Immature natural killer cell (primary cell): ENCODE data around the gene ZFP36L2. TPM values are rescaled to one million over a fixed set of nuclear protein-coding genes. Genes with fewer than 3 reads are reported as not detected.

ENCODE experiments used
- DNase-seq, 3 donors: peaks; one replicate each; pipeline ENCODE4 v3.0.0; 2022; ENCODE audit warnings: mixed read lengths in 1 of 3
- H3K27ac Mint-ChIP-seq, 6 donors: one replicate each; pipeline ENCODE4 v1.8.0; 2020; ENCODE audit warnings: mixed read lengths in 6 of 6, mild to moderate bottlenecking in 5 of 6, inconsistent platforms in 4 of 6, moderate library complexity in 3 of 6
- H3K27me3 Mint-ChIP-seq, 3 donors: one replicate each; pipeline ENCODE4 v1.8.0; 2020 to 2021; ENCODE audit warnings: low read depth in 3 of 3, mild to moderate bottlenecking in 3 of 3, mixed read lengths in 3 of 3, moderate library complexity in 3 of 3, inconsistent platforms in 1 of 3
- H3K36me3 Mint-ChIP-seq, 3 donors: one replicate each; pipeline ENCODE4 v1.8.0; 2020; ENCODE audit warnings: mixed read lengths in 3 of 3, inconsistent platforms in 2 of 3, mild to moderate bottlenecking in 2 of 3
- H3K4me1 Mint-ChIP-seq, 2 donors: one replicate each; pipeline ENCODE4 v1.8.0; 2020; ENCODE audit warnings: inconsistent platforms in 2 of 2, mild to moderate bottlenecking in 2 of 2, mixed read lengths in 2 of 2, moderate library complexity in 1 of 2
- H3K4me3 Mint-ChIP-seq, 5 donors: one replicate each; pipeline ENCODE4 v1.8.0; 2020; ENCODE audit warnings: mild to moderate bottlenecking in 5 of 5, mixed read lengths in 5 of 5, inconsistent platforms in 3 of 5, moderate library complexity in 3 of 5
- H3K9me3 Mint-ChIP-seq, 6 donors: one replicate each; pipeline ENCODE4 v1.8.0; 2020; ENCODE audit warnings: mild to moderate bottlenecking in 6 of 6, mixed read lengths in 6 of 6, inconsistent platforms in 4 of 6, moderate library complexity in 3 of 6
- polyA plus RNA-seq, 3 donors: library from polyadenylated mRNA; unstranded; fragments of 300-500 nt; fragmentation: Illumina TruSeq; gene quantifications; one replicate each; pipeline ENCODE4 v1.2.3, GENCODE V29; 2021

The ZFP36L2 gene
- polyA plus RNA-seq, 3 donors from 2014 or later, result 166 to 431 (median 274) TPM

- Mint-ChIP-seq H3K9me3 (no peaks in the 10 kb centered on the region), H3K27ac (peak overlapping the region; percentile 62 to 85 (median 74)), H3K27me3 (peaks cover 0 to 8% (median 7%) of the 10 kb centered on the region in 3 donors), H3K4me1 (peaks cover 51 to 52% of the 10 kb centered on the region in 2 donors), H3K36me3 (peaks cover 0 to 8% (median 0%) of the 10 kb centered on the region in 3 donors), H3K4me3 (peak overlapping the region in 1 of 5 donors; percentile 10)
- DNase-seq, result no peak
These were observed 47.5 kb downstream of the ZFP36L2 start for GRCh38 chr2:43178602-43179542.

- peak overlapping the region; percentile 52 to 85 (median 74) for H3K27ac Mint-ChIP-seq
- no peak overlapping the region for H3K4me3 Mint-ChIP-seq
- peaks cover 0 to 8% (median 0%) of the 10 kb centered on the region in 3 donors for H3K36me3 Mint-ChIP-seq
- DNase-seq, result no peak
- peaks cover 58 to 59% of the 10 kb centered on the region in 2 donors for H3K4me1 Mint-ChIP-seq
- no peaks in the 10 kb centered on the region for H3K9me3 Mint-ChIP-seq
- peaks cover 0 to 8% (median 7%) of the 10 kb centered on the region in 3 donors for H3K27me3 Mint-ChIP-seq
These were observed 48.3 kb downstream of the ZFP36L2 start for GRCh38 chr2:43178055-43178598.

GRCh38 chr2:43176449-43176848 lies 50.0 kb downstream of the ZFP36L2 start:
- peaks cover 0 to 13% (median 8%) of the 10 kb centered on the region in 3 donors for H3K27me3 Mint-ChIP-seq
- no peaks in the 10 kb centered on the region for H3K9me3 Mint-ChIP-seq
- peak overlapping the region in 1 of 5 donors; percentile 21 for H3K4me3 Mint-ChIP-seq
- peaks cover 71 to 72% of the 10 kb centered on the region in 2 donors for H3K4me1 Mint-ChIP-seq
- H3K27ac Mint-ChIP-seq, result peak overlapping the region; percentile 71 to 100 (median 99)
- DNase-seq, result no peak
- H3K36me3 Mint-ChIP-seq, result peaks cover 0 to 6% (median 0%) of the 10 kb centered on the region in 3 donors

GRCh38 chr2:43175876-43176275 lies 50.5 kb downstream of the ZFP36L2 start:
- Mint-ChIP-seq H3K4me3 (peak overlapping the region in 3 of 5 donors; percentile 52 to 76 (median 60)), H3K36me3 (peaks cover 0 to under 1% (median 0%) of the 10 kb centered on the region in 3 donors), H3K4me1 (peaks cover 73 to 78% of the 10 kb centered on the region in 2 donors), H3K27me3 (peaks cover 0 to 13% (median 11%) of the 10 kb centered on the region in 3 donors), H3K27ac (peak overlapping the region; percentile 98 to 100 (median 99)), H3K9me3 (no peaks in the 10 kb centered on the region)
- no peak for DNase-seq

GRCh38 chr2:43175020-43175441 lies 51.4 kb downstream of the ZFP36L2 start:
- Mint-ChIP-seq H3K36me3 (no peaks in the 10 kb centered on the region), H3K4me1 (peaks cover 82 to 86% of the 10 kb centered on the region in 2 donors), H3K27me3 (peaks cover 0 to 13% (median 11%) of the 10 kb centered on the region in 3 donors), H3K27ac (peak overlapping the region; percentile 98 to 100 (median 99)), H3K9me3 (no peaks in the 10 kb centered on the region), H3K4me3 (peak overlapping the region; percentile 60 to 82 (median 76))
- DNase-seq, result peak in 1 of 3 donors; percentile 20

GRCh38 chr2:43174368-43174916 lies 52.0 kb downstream of the ZFP36L2 start:
- peak overlapping the region; percentile 98 to 100 (median 99) for H3K27ac Mint-ChIP-seq
- peaks cover 86 to 92% of the 10 kb centered on the region in 2 donors for H3K4me1 Mint-ChIP-seq
- H3K36me3 Mint-ChIP-seq, result no peaks in the 10 kb centered on the region
- H3K4me3 Mint-ChIP-seq, result peak overlapping the region; percentile 60 to 82 (median 76)
- peaks cover 0 to 16% (median 11%) of the 10 kb centered on the region in 3 donors for H3K27me3 Mint-ChIP-seq
- H3K9me3 Mint-ChIP-seq, result no peaks in the 10 kb centered on the region
- peak; percentile 83 to 84 (median 84) for DNase-seq
